K562 (cell line): Measurements from ENCODE around the gene FXR1.

Experiments
- HDAC2 ChIP-seq: fragments of 450-650 bp; IDR thresholded peaks from 2 replicates; pipeline ENCODE4 v1.6.1; 2016; ENCODE audit warnings: mild to moderate bottlenecking
- POLR2AphosphoS5 ChIP-seq: IDR thresholded peaks from 2 replicates; pipeline ENCODE4 v1.6.1; 2011; ENCODE audit warnings: mild to moderate bottlenecking, low read depth, low read length, moderate library complexity; ENCODE audit not compliant: control insufficient read depth, insufficient read depth
- SIN3A ChIP-seq, 2 experiments: fragments of 150-350 bp in 1 of 2; IDR thresholded peaks; 2 replicates each; pipeline ENCODE4 v1.6.1; 2011 to 2016; ENCODE audit warnings: borderline replicate concordance in 2 of 2, low read depth in 2 of 2, low read length in 2 of 2, mild to moderate bottlenecking in 2 of 2, moderate library complexity in 2 of 2; ENCODE audit not compliant: control insufficient read depth in 1 of 2
- ZC3H11A ChIP-seq: IDR thresholded peaks from 2 replicates; pipeline ENCODE4 v1.6.1; 2012; ENCODE audit warnings: low read depth, low read length, improper control_type of control experiment
- ZNF274 ChIP-seq: IDR thresholded peaks from 2 replicates; pipeline ENCODE4 v1.6.1; 2011; ENCODE audit warnings: low read depth, mild to moderate bottlenecking, low read length, moderate library complexity, borderline replicate concordance
- TF ChIP-seq, protein P1 (sequence below): sonication (generic); formaldehyde crosslinking; IDR thresholded peaks from 2 replicates; pipeline ENCODE4 v1.8.1; 2023; ENCODE audit warnings: mild to moderate bottlenecking, missing genetic modification reagents, moderate library complexity
- TF ChIP-seq, protein P2 (sequence below): sonication (generic); formaldehyde crosslinking; IDR thresholded peaks from 2 replicates; pipeline ENCODE4 v1.8.1; 2022; ENCODE audit warnings: missing genetic modification reagents
- TF ChIP-seq, protein P3 (sequence below): fragments of 450-650 bp; formaldehyde crosslinking; IDR thresholded peaks from 2 replicates; pipeline ENCODE4 v1.4.0; 2020; ENCODE audit warnings: mild to moderate bottlenecking, moderate library complexity
- TF ChIP-seq, protein P4 (sequence below), 3 experiments: IDR thresholded peaks in 2 of 3; conservative IDR thresholded peaks in 1 of 3; 2 replicates each; pipeline ENCODE4 v1.5.1; 2011 to 2012; ENCODE audit warnings: low read length in 3 of 3, mild to moderate bottlenecking in 3 of 3, control low read depth in 2 of 3, improper control_type of control experiment in 1 of 3, inconsistent platforms in 1 of 3, low read depth in 1 of 3, mixed read lengths in 1 of 3, moderate library complexity in 1 of 3; ENCODE audit not compliant: insufficient read depth in 2 of 3

DNA sequence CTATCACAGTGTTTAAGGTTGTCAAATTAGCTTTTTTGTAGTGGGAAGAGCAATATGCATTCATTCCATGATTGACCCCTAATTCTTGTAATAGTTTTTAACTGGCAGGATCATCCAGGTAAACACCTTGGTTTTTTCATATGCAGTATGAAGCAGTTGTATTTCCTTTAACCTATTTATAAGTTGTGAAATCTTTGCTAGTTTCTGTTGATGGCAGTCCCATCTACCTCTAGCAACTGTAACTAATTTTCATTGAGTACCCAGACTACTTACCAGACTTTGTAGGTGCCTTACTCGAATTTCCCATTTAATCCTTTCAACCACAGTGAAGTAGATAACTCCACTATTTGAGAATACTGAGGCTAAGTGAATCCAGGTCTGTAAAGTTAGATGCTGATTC lies 6.1 kb downstream of the FXR1 start:
- TF ChIP-seq, protein P1, sequence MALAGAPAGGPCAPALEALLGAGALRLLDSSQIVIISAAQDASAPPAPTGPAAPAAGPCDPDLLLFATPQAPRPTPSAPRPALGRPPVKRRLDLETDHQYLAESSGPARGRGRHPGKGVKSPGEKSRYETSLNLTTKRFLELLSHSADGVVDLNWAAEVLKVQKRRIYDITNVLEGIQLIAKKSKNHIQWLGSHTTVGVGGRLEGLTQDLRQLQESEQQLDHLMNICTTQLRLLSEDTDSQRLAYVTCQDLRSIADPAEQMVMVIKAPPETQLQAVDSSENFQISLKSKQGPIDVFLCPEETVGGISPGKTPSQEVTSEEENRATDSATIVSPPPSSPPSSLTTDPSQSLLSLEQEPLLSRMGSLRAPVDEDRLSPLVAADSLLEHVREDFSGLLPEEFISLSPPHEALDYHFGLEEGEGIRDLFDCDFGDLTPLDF (CRISPR knock-in tag), result no peak
- TF ChIP-seq, protein P2, sequence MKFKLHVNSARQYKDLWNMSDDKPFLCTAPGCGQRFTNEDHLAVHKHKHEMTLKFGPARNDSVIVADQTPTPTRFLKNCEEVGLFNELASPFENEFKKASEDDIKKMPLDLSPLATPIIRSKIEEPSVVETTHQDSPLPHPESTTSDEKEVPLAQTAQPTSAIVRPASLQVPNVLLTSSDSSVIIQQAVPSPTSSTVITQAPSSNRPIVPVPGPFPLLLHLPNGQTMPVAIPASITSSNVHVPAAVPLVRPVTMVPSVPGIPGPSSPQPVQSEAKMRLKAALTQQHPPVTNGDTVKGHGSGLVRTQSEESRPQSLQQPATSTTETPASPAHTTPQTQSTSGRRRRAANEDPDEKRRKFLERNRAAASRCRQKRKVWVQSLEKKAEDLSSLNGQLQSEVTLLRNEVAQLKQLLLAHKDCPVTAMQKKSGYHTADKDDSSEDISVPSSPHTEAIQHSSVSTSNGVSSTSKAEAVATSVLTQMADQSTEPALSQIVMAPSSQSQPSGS (CRISPR knock-in tag), result no peak
- no peak for TF ChIP-seq ZC3H11A
- TF ChIP-seq POLR2AphosphoS5, result no peak
- TF ChIP-seq, protein P3, sequence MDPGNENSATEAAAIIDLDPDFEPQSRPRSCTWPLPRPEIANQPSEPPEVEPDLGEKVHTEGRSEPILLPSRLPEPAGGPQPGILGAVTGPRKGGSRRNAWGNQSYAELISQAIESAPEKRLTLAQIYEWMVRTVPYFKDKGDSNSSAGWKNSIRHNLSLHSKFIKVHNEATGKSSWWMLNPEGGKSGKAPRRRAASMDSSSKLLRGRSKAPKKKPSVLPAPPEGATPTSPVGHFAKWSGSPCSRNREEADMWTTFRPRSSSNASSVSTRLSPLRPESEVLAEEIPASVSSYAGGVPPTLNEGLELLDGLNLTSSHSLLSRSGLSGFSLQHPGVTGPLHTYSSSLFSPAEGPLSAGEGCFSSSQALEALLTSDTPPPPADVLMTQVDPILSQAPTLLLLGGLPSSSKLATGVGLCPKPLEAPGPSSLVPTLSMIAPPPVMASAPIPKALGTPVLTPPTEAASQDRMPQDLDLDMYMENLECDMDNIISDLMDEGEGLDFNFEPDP (CRISPR knock-in tag), result no peak
- TF ChIP-seq, protein P4, sequence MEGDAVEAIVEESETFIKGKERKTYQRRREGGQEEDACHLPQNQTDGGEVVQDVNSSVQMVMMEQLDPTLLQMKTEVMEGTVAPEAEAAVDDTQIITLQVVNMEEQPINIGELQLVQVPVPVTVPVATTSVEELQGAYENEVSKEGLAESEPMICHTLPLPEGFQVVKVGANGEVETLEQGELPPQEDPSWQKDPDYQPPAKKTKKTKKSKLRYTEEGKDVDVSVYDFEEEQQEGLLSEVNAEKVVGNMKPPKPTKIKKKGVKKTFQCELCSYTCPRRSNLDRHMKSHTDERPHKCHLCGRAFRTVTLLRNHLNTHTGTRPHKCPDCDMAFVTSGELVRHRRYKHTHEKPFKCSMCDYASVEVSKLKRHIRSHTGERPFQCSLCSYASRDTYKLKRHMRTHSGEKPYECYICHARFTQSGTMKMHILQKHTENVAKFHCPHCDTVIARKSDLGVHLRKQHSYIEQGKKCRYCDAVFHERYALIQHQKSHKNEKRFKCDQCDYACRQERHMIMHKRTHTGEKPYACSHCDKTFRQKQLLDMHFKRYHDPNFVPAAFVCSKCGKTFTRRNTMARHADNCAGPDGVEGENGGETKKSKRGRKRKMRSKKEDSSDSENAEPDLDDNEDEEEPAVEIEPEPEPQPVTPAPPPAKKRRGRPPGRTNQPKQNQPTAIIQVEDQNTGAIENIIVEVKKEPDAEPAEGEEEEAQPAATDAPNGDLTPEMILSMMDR (IDR thresholded peaks at IDR 0.05 in 2 of 3, conservative IDR thresholded peaks at IDR 0.05 in 1 of 3; ENCODE audit: insufficient read depth in 2 of 3, low read depth in 1 of 3, low read length in 3 of 3), result no peak
- TF ChIP-seq HDAC2, result no peak
- no peak for TF ChIP-seq ZNF274
- no peak for TF ChIP-seq SIN3A (IDR thresholded peaks at IDR 0.05; ENCODE audit: borderline replicate concordance in 2 of 2, control insufficient read depth in 1 of 2, low read depth in 2 of 2, low read length in 2 of 2)
